ENCODE measurements around the gene KIAA0753.

DNA sequence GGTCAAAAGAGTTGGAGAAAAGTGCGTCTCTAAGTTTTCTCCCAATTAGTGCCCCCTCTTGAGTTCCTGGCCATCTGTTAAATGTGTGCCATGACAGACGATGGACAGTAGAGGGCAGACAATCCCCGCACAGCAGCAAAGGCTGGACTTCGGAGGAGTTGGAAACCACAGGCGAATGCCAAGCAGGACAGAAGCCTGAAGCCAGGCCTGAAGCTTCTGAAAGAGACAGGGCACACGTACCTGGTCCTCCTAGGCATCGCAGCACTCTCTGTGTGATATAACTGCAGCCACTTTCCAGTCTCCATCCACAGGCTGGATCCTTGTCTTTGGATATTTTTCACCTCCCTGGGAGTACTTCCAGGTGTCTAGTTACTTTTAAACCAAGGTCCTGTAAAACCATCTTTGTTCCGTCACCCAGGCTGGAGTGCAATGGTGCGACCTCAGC is 25.6 kb upstream of the KIAA0753 start:
- no peak for TF ChIP-seq POLR2AphosphoS5 (IDR thresholded peaks at IDR 0.05; ENCODE audit: low read depth, low read length)
- TF ChIP-seq, protein P1, sequence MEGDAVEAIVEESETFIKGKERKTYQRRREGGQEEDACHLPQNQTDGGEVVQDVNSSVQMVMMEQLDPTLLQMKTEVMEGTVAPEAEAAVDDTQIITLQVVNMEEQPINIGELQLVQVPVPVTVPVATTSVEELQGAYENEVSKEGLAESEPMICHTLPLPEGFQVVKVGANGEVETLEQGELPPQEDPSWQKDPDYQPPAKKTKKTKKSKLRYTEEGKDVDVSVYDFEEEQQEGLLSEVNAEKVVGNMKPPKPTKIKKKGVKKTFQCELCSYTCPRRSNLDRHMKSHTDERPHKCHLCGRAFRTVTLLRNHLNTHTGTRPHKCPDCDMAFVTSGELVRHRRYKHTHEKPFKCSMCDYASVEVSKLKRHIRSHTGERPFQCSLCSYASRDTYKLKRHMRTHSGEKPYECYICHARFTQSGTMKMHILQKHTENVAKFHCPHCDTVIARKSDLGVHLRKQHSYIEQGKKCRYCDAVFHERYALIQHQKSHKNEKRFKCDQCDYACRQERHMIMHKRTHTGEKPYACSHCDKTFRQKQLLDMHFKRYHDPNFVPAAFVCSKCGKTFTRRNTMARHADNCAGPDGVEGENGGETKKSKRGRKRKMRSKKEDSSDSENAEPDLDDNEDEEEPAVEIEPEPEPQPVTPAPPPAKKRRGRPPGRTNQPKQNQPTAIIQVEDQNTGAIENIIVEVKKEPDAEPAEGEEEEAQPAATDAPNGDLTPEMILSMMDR (IDR thresholded peaks at IDR 0.05): peak; percentile 92
- TF ChIP-seq TCF7L2 (IDR thresholded peaks at IDR 0.05; ENCODE audit: low read depth, low read length): no peak
- no peak for TF ChIP-seq REST (IDR thresholded peaks at IDR 0.05; ENCODE audit: insufficient read depth in 1 of 2, low read depth in 2 of 2, low read length in 1 of 2)

All from Panc1 (cell line).